ENCODE data around the gene SOHLH1. TPM values are rescaled to one million over a fixed set of nuclear protein-coding genes. Genes with fewer than 3 reads are reported as not detected.
A peak's percentile ranks its signal among the peaks of the same experiment; 100 is the strongest.

SOHLH1 gene
- total RNA-seq, 3 donors from 2014 or later (not counting 1 experiment from before 2014, with no cell fraction given), result not detected

- TF ChIP-seq CTCF (IDR thresholded peaks at IDR 0.05), result no peak
- no peaks in the 10 kb centered on the region for H3K36me3 ChIP-seq (ENCODE audit: control insufficient read depth, insufficient read depth, low read length)
- intact Hi-C loops (cut with micrococcal nuclease), result no loop called here
- Mint-ChIP-seq H3K27ac (no peak overlapping the region), H3K36me3 (no peaks in the 10 kb centered on the region), H3K4me3 (no peak overlapping the region), H3K4me1 (no peaks in the 10 kb centered on the region), H3K27me3 (ENCODE audit: low read depth in 2 of 2) (peaks cover 0 to 5% of the 10 kb centered on the region in 2 donors), H3K9me3 (no peaks in the 10 kb centered on the region)
- no peak overlapping the region for H3K27ac ChIP-seq (ENCODE audit: low read length)
- no peak overlapping the region for H3K4me3 ChIP-seq (ENCODE audit: low read length)
- H3K9me3 ChIP-seq (ENCODE audit: control insufficient read depth, insufficient read depth, low read length), result no peaks in the 10 kb centered on the region
- ATAC-seq, result peak; percentile 44 to 75 (median 62)
- H3K27me3 ChIP-seq (ENCODE audit: control insufficient read depth, insufficient read depth, low read length), result peaks cover 6% of the 10 kb centered on the region
- WGBS (ENCODE audit: insufficient coverage), result 24% methylated on average over 35 of the region's 40 CpGs
- peaks cover 17% of the 10 kb centered on the region for H3K4me1 ChIP-seq (ENCODE audit: control insufficient read depth, insufficient read depth, low read length)
- peak; percentile 22 to 33 for DNase-seq
These were observed 2.0 kb upstream of the SOHLH1 start for GRCh38 chr9:135701067-135701958.

GRCh38 chr9:135700525-135700924 lies 1.2 kb upstream of the SOHLH1 start:
- Histone ChIP-seq H3K27me3 (ENCODE audit: control insufficient read depth, insufficient read depth, low read length) (peaks cover 6% of the 10 kb centered on the region), H3K4me3 (ENCODE audit: low read length) (no peak overlapping the region), H3K4me1 (ENCODE audit: control insufficient read depth, insufficient read depth, low read length) (peaks cover 17% of the 10 kb centered on the region), H3K36me3 (ENCODE audit: control insufficient read depth, insufficient read depth, low read length) (no peaks in the 10 kb centered on the region), H3K27ac (ENCODE audit: low read length) (no peak overlapping the region), H3K9me3 (ENCODE audit: control insufficient read depth, insufficient read depth, low read length) (no peaks in the 10 kb centered on the region)
- intact Hi-C loops (cut with micrococcal nuclease), result no loop called here
- H3K4me3 Mint-ChIP-seq, result peak overlapping the region; percentile 25
- no peak for TF ChIP-seq CTCF (IDR thresholded peaks at IDR 0.05)
- H3K4me1 Mint-ChIP-seq, result no peaks in the 10 kb centered on the region
- WGBS (ENCODE audit: insufficient coverage), result 80% methylated on average over 15 of the region's 15 CpGs
- H3K36me3 Mint-ChIP-seq, result no peaks in the 10 kb centered on the region
- DNase-seq (no peak), ATAC-seq (no peak)
- peaks cover 0 to 5% of the 10 kb centered on the region in 2 donors for H3K27me3 Mint-ChIP-seq (ENCODE audit: low read depth in 2 of 2)
- H3K27ac Mint-ChIP-seq, result no peak overlapping the region
- no peaks in the 10 kb centered on the region for H3K9me3 Mint-ChIP-seq

DNA sequence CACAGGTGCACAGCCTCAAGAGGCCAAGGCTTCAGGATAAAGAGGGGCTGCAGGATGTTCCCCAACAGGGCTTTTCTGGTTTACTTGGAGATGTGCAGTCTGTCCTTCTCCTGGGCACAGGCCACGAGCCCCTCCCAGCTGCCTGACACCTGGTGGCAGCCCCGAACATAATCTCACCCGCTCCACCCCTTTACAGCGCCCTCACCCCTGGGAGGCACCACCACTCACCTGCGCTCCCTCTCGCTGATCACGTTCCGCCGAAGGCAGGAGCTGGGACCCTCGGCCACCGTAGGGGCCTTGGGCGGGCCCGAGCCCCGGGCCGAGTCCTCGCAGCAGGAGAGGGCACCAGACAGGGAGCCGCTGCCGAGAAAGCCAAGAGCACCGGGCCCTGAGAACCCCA lies 514 bp downstream of the SOHLH1 start:
- Histone ChIP-seq H3K27ac (ENCODE audit: low read length) (no peak overlapping the region), H3K4me1 (ENCODE audit: control insufficient read depth, insufficient read depth, low read length) (peaks cover 17% of the 10 kb centered on the region), H3K9me3 (ENCODE audit: control insufficient read depth, insufficient read depth, low read length) (no peaks in the 10 kb centered on the region), H3K4me3 (ENCODE audit: low read length) (no peak overlapping the region), H3K27me3 (ENCODE audit: control insufficient read depth, insufficient read depth, low read length) (peaks cover 6% of the 10 kb centered on the region), H3K36me3 (ENCODE audit: control insufficient read depth, insufficient read depth, low read length) (no peaks in the 10 kb centered on the region)
- DNase-seq (peak in 1 of 2 donors; percentile 6), ATAC-seq (no peak)
- no peaks in the 10 kb centered on the region for H3K9me3 Mint-ChIP-seq
- 67% methylated on average over 19 of the region's 19 CpGs for WGBS (ENCODE audit: insufficient coverage)
- intact Hi-C loops (cut with micrococcal nuclease), result no loop called here
- no peak for TF ChIP-seq CTCF (IDR thresholded peaks at IDR 0.05)
- H3K36me3 Mint-ChIP-seq, result no peaks in the 10 kb centered on the region
- no peak overlapping the region for H3K27ac Mint-ChIP-seq
- H3K4me1 Mint-ChIP-seq, result no peaks in the 10 kb centered on the region
- peaks cover 0 to 2% of the 10 kb centered on the region in 2 donors for H3K27me3 Mint-ChIP-seq (ENCODE audit: low read depth in 2 of 2)
- H3K4me3 Mint-ChIP-seq, result no peak overlapping the region
